Measurements from ENCODE around the gene THSD7A.

Gene THSD7A, protein sequence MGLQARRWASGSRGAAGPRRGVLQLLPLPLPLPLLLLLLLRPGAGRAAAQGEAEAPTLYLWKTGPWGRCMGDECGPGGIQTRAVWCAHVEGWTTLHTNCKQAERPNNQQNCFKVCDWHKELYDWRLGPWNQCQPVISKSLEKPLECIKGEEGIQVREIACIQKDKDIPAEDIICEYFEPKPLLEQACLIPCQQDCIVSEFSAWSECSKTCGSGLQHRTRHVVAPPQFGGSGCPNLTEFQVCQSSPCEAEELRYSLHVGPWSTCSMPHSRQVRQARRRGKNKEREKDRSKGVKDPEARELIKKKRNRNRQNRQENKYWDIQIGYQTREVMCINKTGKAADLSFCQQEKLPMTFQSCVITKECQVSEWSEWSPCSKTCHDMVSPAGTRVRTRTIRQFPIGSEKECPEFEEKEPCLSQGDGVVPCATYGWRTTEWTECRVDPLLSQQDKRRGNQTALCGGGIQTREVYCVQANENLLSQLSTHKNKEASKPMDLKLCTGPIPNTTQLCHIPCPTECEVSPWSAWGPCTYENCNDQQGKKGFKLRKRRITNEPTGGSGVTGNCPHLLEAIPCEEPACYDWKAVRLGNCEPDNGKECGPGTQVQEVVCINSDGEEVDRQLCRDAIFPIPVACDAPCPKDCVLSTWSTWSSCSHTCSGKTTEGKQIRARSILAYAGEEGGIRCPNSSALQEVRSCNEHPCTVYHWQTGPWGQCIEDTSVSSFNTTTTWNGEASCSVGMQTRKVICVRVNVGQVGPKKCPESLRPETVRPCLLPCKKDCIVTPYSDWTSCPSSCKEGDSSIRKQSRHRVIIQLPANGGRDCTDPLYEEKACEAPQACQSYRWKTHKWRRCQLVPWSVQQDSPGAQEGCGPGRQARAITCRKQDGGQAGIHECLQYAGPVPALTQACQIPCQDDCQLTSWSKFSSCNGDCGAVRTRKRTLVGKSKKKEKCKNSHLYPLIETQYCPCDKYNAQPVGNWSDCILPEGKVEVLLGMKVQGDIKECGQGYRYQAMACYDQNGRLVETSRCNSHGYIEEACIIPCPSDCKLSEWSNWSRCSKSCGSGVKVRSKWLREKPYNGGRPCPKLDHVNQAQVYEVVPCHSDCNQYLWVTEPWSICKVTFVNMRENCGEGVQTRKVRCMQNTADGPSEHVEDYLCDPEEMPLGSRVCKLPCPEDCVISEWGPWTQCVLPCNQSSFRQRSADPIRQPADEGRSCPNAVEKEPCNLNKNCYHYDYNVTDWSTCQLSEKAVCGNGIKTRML (N-terminal part only)

DNA sequence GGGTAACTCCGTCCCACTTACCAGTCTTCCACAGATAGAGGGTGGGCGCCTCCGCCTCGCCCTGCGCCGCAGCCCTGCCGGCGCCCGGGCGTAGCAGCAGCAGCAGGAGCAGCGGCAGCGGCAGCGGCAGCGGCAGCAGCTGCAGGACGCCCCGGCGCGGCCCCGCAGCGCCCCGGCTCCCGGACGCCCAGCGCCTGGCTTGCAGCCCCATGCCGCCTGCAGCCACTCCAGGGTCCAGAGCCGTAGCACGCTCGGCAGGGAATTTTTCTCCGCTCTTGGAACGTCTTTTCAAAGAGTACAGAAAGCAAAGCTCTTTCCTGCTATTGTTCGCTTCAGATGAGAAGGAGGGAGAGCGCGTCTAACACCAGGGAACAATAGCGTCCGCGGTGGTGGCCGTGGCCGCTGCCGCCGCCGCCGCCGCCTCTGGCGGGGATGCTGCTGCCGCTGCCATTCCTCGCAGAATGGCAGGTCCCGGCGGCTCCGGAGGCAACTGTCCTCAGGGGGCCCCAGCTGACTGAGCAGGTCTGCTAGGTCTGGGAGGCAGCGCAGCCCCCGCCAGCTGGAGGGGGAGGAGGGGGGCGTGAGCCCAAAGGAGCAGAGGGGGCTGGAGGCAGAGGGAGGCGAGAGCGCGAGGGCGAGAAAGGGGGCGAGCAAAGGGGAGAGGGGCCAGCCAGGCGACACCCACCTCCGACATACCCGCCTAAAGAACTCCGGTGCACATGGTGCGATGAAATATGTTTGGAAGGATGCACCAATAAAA is at the start of gene THSD7A:
TSS of gene THSD7A (minus strand) at position 463 of the 760 bp plus-strand sequence. CDS start at position 211, 252 bp downstream.
- DNase-seq (ENCODE audit: low read depth), result no peak

DNA sequence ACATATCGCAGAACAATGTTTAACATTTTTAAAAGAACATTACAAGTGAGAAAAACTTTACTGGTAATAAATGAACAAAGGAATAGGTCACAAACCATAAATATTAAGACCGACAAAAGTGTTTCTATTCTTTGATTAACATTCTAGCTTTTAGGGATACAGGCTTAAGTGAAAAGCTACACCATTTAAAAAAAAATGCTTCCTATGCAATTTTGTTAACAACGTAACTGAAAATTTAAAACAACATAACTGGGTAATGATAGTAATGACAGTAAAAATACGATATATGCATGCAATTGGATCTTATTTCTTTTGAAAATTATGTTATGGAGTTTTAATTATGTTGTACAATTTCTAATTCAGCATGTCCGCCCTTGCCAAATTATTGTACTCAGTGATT is 49.7 kb upstream of the THSD7A start:
- DNase-seq (ENCODE audit: low read depth), result no peak

DNA sequence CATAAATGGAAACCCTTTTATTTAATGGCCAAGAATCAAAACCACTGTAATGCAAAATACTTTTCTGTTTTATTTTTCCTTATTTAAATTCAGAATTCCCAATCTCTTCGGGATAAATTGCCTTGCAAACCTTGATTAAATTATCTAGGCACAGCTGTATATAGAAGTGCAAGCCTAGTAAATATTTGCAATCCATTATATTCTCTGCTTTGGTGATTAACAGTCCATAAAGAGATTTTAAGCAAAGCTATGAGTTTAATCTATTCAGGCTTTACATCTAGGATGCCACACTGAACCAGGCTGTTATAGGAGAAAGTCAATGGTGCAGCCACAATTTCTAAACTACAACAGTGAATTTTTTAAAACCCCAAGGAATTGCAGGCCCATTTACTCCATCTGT is 43.6 kb upstream of the THSD7A start:
- no peak for DNase-seq (ENCODE audit: low read depth)

DNA sequence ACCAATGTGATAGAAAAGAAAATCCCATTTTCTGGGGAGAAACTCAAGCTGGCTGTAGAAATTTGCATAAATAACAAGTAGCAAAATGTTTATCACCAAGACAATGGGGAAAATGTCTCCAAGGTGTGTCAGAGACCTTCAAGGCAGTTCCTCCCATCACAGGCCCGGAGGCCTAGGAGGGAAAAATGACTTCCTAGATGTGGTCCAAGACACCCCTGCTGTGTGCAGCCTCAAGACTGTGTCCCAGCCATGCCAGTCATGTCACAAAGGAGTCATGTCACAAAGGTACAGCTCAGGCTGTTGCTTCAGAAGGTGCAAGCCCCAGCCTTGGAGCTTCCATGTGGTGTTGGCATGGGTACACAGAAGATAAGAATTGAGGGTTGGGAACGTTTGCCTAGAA is 33.7 kb upstream of the THSD7A start:
- no peak for DNase-seq (ENCODE audit: low read depth)

DNA sequence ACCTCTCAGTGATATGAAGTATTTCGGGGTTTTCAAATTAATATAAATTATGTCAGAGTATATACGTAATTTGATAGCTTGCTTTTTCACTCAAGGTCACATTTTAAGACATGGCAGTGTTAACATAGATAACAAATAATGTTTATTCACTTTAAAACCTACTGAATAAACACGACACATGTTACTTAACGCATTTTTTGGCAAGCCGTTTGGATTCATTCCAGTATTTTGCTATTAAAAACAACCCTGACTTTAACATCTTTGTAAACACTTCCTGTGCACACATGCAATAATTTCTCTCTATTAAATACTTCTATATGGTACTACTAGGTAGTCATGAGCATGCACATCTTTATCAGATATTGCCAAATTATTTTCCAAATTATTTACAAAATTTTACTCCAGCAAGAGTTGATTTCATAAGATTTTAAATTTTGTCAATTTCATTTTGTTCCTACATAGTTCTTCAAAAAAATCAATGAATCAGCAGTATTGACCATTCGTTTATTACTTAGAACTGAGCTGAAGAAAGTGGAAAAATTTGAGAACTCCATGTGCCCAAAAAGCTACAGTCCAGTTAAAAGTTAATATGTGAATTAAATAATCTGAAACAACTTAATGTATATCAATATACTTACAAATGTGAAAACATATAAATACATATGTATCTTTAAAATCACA is 26.8 kb upstream of the THSD7A start:
- no peak for DNase-seq (ENCODE audit: low read depth)

DNA sequence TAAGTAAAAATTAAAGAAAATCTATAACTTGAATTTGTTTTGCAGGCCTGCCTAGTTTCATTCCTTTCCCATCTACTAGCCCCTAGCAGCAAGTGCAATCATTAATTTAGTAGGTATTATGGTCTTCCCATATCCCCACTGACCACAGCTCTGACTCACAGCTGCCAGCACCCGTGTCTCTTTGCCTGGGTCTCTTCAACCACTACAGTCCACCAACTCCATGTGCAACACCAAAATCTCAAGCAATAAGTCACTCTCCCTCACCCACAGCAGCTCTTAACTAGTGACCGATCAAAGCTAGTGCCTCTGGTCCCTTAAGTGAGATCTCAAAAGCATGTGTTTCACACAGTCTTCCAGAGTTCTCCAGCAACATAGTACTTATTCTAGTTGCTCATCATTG is 26.0 kb upstream of the THSD7A start:
- no peak for DNase-seq (ENCODE audit: low read depth)

DNA sequence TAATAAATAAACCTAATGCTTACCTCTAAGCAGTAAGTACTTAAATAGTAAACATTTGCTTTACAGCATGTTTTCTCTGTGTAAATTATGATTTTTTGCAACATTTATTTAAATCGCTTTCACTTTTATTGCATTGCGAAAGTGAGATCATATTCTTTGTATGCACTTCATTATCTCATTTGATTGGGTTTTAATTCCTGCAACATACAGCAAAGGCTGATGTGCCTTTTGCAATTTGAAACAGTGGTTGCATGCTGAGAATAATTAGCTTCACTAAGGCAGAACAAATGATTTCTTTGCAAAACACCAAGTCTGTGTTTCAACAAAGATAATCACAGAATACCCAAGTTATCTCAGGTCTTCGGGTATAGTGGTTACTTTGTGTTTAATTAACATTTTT is 16.3 kb upstream of the THSD7A start:
- DNase-seq (ENCODE audit: low read depth), result no peak

DNA sequence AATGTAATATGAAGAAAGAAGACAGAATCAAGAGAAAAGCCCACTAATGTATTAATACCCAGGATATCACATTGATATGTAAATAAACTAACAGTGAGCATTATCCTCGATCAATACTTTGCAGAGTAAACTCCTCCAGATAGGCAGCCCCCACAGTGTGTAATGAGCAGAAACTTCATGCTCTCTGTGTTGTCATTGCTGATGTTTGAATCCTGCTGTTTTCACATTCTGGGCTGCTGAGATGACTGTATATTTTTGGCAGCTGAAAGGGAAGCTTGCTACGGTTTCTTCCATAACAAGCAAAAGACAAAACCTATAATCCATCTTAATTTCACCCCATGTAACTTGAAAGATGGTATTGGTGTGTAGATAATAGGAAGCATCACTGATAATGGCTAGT is 15.3 kb upstream of the THSD7A start:
- no peak for DNase-seq (ENCODE audit: low read depth)

DNA sequence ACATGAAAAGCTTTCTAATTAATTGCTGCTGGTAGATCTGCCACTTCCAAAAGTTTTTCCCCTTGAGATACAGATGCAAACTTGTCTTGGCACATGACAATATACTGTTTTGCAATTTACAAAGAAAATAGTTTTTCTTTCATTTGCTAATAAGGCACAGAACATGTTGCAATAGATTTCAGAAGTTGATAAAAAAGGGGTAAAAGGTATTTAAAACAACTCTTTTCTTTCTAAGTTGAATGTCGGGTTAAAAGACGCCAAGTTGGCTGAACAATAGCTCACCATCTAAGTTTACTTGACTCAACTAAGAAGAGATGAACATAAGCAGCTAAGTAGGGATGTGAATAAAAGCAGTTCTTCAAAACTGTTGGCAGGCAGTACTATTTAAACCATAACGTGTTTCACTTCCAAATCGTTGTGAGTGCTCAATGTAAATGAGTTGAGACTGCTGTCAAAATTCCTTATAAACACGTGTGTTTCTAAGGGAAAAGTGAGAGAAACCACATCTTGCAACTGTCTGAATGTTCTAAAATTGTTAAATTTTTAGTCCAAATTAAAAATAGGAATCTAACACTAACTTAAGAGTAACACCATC is 14.5 kb upstream of the THSD7A start:
- no peak for DNase-seq (ENCODE audit: low read depth)

DNA sequence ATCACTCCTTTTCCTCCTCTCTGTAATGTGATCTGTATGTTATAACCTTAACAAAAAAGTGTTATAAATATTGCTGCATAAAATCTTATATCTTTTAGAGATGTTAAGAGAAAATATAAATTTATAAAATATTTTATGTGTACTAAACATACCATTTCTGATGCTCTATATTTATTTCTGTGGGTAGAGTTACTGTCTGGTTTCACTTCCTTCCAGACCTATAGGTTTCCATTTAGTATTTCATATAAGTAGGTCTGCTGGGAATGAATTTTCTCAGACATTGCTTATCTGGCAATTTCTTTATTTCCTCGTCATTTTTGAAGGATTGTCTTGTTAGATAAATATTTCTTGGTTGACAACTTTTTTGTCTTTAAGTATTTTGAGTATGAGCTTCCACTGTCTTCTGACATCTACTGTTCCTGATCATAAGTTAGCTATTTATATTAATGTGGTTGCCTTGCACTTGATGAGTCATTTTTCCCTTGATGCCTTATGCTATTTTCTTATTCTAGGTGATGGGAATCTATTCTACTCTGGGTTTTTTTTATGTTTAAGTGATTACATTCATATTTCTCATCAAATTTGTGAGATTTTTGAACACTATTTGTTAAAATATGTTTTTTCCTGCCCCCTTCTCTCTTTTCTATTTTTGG is 11.2 kb upstream of the THSD7A start:
- DNase-seq (ENCODE audit: low read depth), result no peak

DNA sequence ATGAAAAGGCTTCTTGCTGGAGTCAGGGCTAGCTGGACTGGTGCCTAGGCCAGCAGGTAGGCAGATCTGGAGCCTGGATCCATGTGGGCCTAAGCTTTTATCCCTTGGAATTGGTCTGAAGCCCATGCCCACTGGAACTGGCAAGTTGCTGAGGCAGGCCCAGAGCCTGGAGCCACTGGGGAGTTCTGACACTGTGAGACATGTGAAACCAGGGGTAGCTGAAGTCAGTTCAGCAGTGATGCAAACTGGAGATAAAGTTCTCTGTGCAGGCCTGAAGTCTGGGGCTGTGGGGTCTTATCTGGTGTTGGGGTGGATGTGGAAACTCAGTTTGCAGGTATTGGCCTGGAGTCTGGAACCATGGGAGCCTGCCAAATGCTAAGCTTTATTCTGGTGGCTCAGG is 9.7 kb upstream of the THSD7A start:
- DNase-seq (ENCODE audit: low read depth), result no peak

DNA sequence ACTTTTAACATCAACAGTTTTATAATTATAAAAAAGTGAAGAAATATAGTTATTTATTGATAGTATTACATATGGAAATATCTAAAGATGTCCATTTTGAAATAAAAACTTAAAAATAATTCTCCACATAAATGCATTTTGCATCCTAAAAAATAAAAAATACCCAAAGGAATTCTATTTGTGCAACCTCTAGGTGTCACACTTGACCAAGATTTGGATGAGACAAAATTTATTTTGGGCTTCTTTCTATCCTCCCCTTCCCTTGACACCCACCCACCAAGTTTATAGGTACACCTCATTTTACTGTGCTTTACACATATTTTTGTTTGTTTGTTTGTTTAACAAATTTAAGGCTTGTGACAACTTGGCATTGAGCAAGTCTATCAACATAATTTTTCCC is 3.3 kb upstream of the THSD7A start:
- DNase-seq (ENCODE audit: low read depth), result no peak

DNA sequence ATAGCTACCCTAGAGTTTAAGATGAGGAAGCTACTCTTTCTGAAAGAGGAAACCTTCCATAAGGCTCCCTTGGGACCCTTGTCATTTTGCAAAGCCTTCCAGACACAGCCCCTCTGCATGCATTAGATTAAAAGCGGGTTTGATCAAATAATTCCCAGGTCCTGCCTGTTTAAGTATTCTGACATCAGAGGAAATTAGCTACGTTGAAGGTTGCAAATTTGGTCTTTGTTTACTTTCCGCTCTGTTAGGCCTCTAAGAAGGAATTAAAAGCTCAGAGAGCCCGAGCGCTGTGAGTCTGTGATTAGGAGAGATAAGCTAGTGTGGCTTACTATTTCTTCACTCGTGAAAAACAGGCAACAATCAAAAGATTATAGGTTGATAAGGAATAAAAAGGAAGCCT is 1.4 kb upstream of the THSD7A start:
- no peak for DNase-seq (ENCODE audit: low read depth)

DNA sequence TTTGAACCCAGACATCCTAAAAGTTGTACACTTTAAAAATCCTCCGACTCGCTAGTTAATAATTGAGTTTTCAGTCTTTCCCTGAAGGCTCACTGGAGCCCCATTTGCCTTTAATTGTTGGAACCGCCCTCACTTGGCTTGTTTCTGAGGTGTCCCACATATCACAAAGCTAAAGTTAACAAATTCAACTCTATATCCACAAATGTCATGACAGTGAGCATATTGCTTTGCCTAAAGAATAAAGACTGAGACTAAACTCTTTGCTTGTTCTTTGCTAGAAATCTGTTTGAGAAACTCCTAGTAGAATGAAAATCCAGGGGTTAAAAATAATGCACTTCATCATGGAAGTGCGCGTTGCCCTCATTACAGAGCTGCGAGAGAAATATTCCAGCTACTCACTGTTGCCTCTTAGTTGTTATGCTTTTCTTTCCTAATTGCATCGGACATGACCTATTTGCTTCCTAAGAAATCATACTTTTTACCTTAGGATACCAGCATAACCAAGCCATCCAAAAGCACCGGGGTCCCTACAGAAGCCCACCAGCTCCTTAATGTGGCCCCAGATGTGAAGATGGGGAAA is 752 bp downstream of the THSD7A start:
- DNase-seq (ENCODE audit: low read depth), result no peak

DNA sequence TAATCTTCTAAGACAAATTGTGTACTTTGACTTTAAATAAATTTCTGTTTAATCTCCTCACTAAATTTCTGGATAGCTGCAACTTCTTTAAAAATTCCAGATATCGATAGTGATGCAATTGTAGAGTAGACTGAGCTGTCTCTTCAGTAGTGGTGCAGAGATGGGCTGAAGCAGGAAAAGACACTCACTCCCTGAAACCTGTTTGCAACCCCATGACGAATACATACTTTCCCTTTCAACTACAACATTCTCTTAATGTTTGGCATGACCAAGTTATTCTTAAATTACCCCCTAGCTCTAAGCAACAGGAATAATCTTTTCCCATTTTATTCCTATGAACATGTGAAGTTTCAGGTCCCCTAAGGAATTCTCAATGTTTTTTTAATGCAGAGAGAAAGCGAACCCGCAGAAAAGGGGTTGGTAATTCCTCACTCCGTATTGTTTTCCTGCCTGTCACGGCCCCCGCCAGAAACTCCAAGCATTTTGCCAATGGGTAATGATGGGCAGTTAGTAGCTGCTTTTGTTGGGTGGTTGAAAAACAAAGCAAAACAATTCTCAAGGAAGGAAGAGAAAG is 1.3 kb downstream of the THSD7A start:
- DNase-seq (ENCODE audit: low read depth), result no peak

DNA sequence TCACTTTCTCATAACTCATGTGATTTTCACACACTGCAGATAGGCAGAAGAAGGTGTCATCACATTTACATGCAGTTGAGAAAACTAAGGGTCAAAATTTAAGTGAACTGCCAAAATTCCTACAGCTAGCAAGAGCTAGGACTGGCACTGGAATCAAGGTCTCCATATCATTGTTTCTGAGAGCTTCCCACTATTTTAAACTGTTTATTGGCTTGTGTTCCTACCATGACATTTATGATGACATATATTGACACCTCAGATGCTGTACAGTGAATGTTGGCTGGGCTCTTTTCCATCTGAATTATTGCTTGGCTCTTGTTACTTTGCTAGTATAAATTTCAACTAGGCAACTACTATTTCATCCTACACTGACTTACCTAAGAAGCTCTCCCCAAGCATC is 2.0 kb downstream of the THSD7A start:
- DNase-seq (ENCODE audit: low read depth), result no peak

DNA sequence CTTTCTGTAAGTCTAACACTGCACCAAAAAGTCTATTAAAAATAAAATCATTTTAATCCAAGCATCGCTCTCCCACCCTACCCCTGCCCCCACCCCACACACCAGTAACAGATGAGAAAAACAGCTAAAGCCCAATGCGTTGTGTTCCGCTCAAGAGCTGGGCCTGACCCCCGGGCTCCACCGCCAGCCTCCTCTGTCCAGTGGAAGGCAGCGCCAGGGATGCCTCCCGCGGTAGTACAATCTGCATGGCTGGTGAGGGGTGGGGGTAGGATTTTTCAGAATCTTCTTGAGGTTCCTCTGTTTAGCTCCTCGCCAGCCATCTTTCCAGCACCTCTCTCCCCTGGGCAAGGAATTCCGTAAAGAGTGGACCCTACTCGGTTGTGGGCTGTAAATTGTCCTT is 12.1 kb downstream of the THSD7A start:
- no peak for DNase-seq (ENCODE audit: low read depth)

DNA sequence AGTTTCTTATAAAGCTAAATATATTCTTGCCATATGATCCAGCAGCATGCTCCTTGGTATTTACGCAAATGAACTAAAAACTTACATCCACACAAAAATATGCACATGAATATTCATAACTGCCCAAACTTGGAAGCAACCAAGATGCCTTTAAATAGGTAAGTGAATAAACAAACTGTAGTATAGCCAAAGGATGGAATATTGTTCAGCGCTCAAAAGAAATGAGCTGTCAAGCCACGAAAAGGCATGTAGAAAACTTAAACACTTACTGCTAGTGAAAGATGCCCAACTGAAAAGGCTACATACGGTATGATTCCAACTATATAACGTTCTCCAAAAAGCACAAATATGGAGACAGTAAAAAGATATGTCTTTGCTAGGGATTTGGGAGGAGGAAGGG is 12.7 kb downstream of the THSD7A start:
- no peak for DNase-seq (ENCODE audit: low read depth)

DNA sequence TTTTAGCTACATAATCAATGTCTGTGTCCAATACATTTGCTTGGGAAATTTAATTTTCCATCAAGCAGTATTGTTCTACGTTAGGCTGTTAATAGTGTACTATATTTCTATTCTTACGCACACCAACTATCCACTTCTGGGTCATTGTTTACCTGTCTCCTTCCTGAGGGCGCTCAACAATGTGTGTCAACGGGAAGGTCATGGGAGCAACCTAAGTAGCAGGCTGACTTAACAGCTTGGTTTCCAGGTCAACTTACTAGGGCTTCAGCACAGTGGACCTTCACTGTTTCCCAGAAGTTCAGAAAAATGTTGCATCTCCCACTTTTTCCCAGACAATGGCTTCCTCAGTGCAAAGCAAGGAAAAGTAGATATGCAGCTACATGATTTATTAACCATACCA is 13.7 kb downstream of the THSD7A start:
- no peak for DNase-seq (ENCODE audit: low read depth)
